Measurements from ENCODE around the gene OSMR. TPM values are rescaled to one million over a fixed set of nuclear protein-coding genes. Genes with fewer than 3 reads are reported as not detected.

Gene OSMR
- total RNA-seq, 1 donor from 2014 or later, result 5.0 TPM

DNA sequence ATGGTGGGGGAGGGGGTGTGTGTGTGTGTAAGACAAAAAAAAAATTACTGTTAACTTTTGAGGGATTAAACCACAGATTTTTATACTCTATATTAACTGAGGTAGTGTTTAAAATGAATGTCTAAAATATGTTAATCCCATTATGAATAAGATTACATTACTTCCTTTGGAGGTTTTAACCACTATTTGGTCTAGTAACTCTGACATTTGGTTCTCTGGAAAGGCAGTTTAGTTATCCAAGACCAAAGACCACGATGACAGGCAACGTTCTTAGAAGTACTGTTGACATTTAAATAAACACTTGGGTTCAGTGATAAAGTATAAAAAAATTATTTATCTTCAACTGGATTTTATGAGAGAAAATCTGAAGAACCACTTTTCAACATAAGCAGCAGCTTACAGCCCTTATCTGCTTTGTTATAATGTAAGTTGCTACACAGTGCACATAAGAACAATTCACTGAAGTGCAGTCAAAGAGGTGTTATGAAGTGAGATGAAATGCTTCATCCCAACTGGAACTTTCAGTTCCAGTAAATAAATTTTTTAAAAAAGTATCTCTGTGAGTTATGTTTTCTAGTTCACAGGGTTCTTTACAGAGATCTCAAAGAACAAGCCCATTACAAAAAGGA lies 94.5 kb downstream of the OSMR start:
- Mint-ChIP-seq H3K4me3 (no peak overlapping the region), H3K4me1 (peaks cover 8% of the 10 kb centered on the region), H3K36me3 (peaks cover 28% of the 10 kb centered on the region), H3K9me3 (no peaks in the 10 kb centered on the region), H3K27me3 (ENCODE audit: low read depth) (no peaks in the 10 kb centered on the region), H3K27ac (no peak overlapping the region)
- no peak for DNase-seq (ENCODE audit: low spot score in 2 of 2, unreplicated experiment in 2 of 2)
- no peak for TF ChIP-seq CTCF (IDR thresholded peaks at IDR 0.05; ENCODE audit: unreplicated experiment)

- Mint-ChIP-seq H3K4me3 (no peak overlapping the region), H3K4me1 (peaks cover 8% of the 10 kb centered on the region), H3K9me3 (no peaks in the 10 kb centered on the region), H3K36me3 (peaks cover 21% of the 10 kb centered on the region), H3K27me3 (ENCODE audit: low read depth) (no peaks in the 10 kb centered on the region), H3K27ac (no peak overlapping the region)
- DNase-seq (ENCODE audit: low spot score in 2 of 2, unreplicated experiment in 2 of 2), result no peak
- TF ChIP-seq CTCF (IDR thresholded peaks at IDR 0.05; ENCODE audit: unreplicated experiment), result no peak
Measured at GRCh38 chr5:38941912-38942311, 96.1 kb downstream of the OSMR start.

- no peaks in the 10 kb centered on the region for H3K4me1 Mint-ChIP-seq
- H3K9me3 Mint-ChIP-seq, result no peaks in the 10 kb centered on the region
- H3K27ac Mint-ChIP-seq, result no peak overlapping the region
- H3K36me3 Mint-ChIP-seq, result peaks cover 21% of the 10 kb centered on the region
- H3K4me3 Mint-ChIP-seq, result no peak overlapping the region
- H3K27me3 Mint-ChIP-seq (ENCODE audit: low read depth), result no peaks in the 10 kb centered on the region
- TF ChIP-seq CTCF (IDR thresholded peaks at IDR 0.05; ENCODE audit: unreplicated experiment), result no peak
- no peak for DNase-seq (ENCODE audit: low spot score in 2 of 2, unreplicated experiment in 2 of 2)
Measured at GRCh38 chr5:38944282-38944681, 98.5 kb downstream of the OSMR start.

DNA sequence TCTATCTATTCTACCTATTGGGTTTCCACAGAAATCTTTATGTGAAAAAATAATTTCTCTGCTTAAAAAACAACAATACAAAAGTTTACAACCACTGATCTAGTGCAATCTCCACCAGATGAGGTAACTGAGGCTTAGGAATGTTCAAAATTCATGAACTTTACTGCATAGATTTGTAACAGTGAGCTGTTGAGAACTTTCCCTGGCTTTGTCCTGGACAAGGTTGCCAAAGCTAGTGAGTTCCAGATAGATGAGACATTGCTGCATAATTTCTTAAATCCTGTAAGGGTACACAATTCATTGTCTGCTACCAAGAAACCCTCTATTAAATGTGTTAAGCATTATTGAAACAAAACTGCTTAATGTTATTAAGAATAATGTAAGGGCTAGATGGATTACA lies 102.7 kb downstream of the OSMR start:
- H3K27me3 Mint-ChIP-seq (ENCODE audit: low read depth), result no peaks in the 10 kb centered on the region
- no peaks in the 10 kb centered on the region for H3K4me1 Mint-ChIP-seq

DNA sequence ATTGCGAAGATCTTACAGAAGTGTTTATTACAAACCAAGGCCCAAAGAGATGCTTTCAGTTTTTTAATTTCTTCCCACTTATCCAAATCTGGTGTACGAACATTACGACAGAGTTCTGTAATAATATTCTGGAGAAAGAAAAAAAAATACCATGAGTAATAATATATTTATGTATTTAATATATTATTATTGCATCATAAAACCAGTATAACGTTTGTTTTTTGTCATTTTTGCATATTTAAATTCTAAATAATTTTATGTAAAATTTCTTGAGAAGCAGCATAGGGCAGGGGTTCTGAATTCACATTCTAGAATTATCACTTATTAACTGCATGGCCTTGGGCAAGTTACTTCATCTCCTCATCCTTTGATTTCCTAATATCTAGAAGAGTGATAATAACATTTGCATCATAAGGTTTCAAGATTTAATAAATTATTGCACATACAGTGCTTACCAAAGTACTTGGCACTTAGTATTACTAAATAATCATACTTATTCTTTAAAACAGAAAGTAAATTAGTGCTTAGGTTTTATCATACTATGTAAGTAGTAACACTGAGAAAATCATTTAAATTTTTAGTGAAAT lies 107.7 kb downstream of the OSMR start:
- peaks cover 42% of the 10 kb centered on the region for H3K36me3 Mint-ChIP-seq
- no peaks in the 10 kb centered on the region for H3K27me3 Mint-ChIP-seq (ENCODE audit: low read depth)
- H3K4me3 Mint-ChIP-seq, result no peak overlapping the region

More for the DNA sequence above, 102.7 kb downstream of the OSMR start:
- H3K4me3 Mint-ChIP-seq, result no peak overlapping the region
- no peak for DNase-seq (ENCODE audit: low spot score in 2 of 2, unreplicated experiment in 2 of 2)
- H3K27ac Mint-ChIP-seq, result no peak overlapping the region
- no peaks in the 10 kb centered on the region for H3K9me3 Mint-ChIP-seq
- TF ChIP-seq CTCF (IDR thresholded peaks at IDR 0.05; ENCODE audit: unreplicated experiment), result no peak
- H3K36me3 Mint-ChIP-seq, result peaks cover 28% of the 10 kb centered on the region

More for the DNA sequence above, 107.7 kb downstream of the OSMR start:
- no peaks in the 10 kb centered on the region for H3K4me1 Mint-ChIP-seq
- no peak for TF ChIP-seq CTCF (IDR thresholded peaks at IDR 0.05; ENCODE audit: unreplicated experiment)
- no peak overlapping the region for H3K27ac Mint-ChIP-seq
- H3K9me3 Mint-ChIP-seq, result no peaks in the 10 kb centered on the region
- DNase-seq (ENCODE audit: low spot score in 2 of 2, unreplicated experiment in 2 of 2), result no peak

Measured in mesothelial cell of epicardium (in vitro differentiated cells).